ENCODE measurements around the gene ATP6V1G1. TPM values are rescaled to one million over a fixed set of nuclear protein-coding genes. Genes with fewer than 3 reads are reported as not detected.

The ATP6V1G1 gene, protein sequence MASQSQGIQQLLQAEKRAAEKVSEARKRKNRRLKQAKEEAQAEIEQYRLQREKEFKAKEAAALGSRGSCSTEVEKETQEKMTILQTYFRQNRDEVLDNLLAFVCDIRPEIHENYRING
- 114 to 155 TPM (median 116 TPM) in 5 replicates for total RNA-seq (2022; extraction: Qiagen RNA extraction; ENCODE audit: low read depth)

GRCh38 chr9:114587345-114588202 is at the start of gene ATP6V1G1:
Gene ATP6V1G1 (plus strand): TSS chr9:114587769. CDS start chr9:114587839, 70 bp downstream.

Other genes with a start within 250 kb of the ATP6V1G1 start
- gene AKNA, start 199.8 kb upstream of the ATP6V1G1 start, total RNA-seq (2022; extraction: Qiagen RNA extraction; ENCODE audit: low read depth), result 3.4 to 5.3 TPM (median 4.4 TPM) in 5 replicates
- 3.9 to 8.1 TPM (median 6.7 TPM) in 5 replicates for gene WHRN, start 82.3 kb upstream of the ATP6V1G1 start, total RNA-seq (2022; extraction: Qiagen RNA extraction; ENCODE audit: low read depth)
- 10.8 to 12.7 TPM (median 11.8 TPM) in 5 replicates for gene TMEM268, start 23.5 kb downstream of the ATP6V1G1 start, total RNA-seq (2022; extraction: Qiagen RNA extraction; ENCODE audit: low read depth)
- not detected in 5 replicates for gene TEX53, start 70.0 kb downstream of the ATP6V1G1 start, total RNA-seq (2022; extraction: Qiagen RNA extraction; ENCODE audit: low read depth)
- not detected in 5 replicates for gene TEX48, start 94.4 kb downstream of the ATP6V1G1 start, total RNA-seq (2022; extraction: Qiagen RNA extraction; ENCODE audit: low read depth)
- 0.26 to 0.40 TPM (median 0.31 TPM) in 5 replicates for gene TNFSF15, start 218.3 kb downstream of the ATP6V1G1 start, total RNA-seq (2022; extraction: Qiagen RNA extraction; ENCODE audit: low read depth)